HEK293 (cell line): ENCODE measurements around the gene IRX2.

ENCODE experiments used
- CTCF ChIA-PET: fragments of 350-600 bp; formaldehyde crosslinking; extraction: SDS; loops from one replicate; lab custom pipeline; 2021; ENCODE audit warnings: antibody characterized with exemption; lab: Yijun Ruan, JAX
- POLR2A ChIA-PET: fragments of 300-600 bp; formaldehyde crosslinking; extraction: SDS; loops from one replicate; lab custom pipeline; 2020; ENCODE audit warnings: antibody characterized with exemption, inconsistent platforms; lab: Yijun Ruan, JAX
- H3K27ac ChIP-seq: fragments of 200-500 bp; sonication (Bioruptor generic); 2 replicates; pipeline ENCODE4 v1.5.1; 2014; ENCODE audit warnings: low read depth, low read length, control low read depth, inconsistent platforms; ENCODE audit errors: extremely low read depth
- H3K36me3 ChIP-seq, 2 experiments: fragments of 200-500 bp in 1 of 2; sonication (Bioruptor generic) in 1 of 2; 1 replicate in 1 of 2; 2 replicates in 1 of 2; pipeline ENCODE4 v1.5.1; 2014 to 2017; ENCODE audit warnings: inconsistent platforms in 2 of 2, low read length in 2 of 2; ENCODE audit not compliant: control insufficient read depth in 2 of 2, insufficient read depth in 1 of 2
- H3K4me1 ChIP-seq: fragments of 200-500 bp; sonication (Bioruptor generic); 2 replicates; pipeline ENCODE4 v1.5.1; 2014; ENCODE audit warnings: mild to moderate bottlenecking, low read length, inconsistent platforms; ENCODE audit not compliant: control insufficient read depth, insufficient read depth
- H3K4me3 ChIP-seq: 2 replicates; pipeline ENCODE4 v1.5.1; 2011; ENCODE audit warnings: low read depth, mild to moderate bottlenecking, control low read depth, low read length, moderate library complexity
- H3K9me3 ChIP-seq: fragments of 200-500 bp; sonication (Bioruptor generic); 2 replicates; pipeline ENCODE4 v1.5.1; 2014; ENCODE audit warnings: low read depth, low read length, inconsistent platforms; ENCODE audit not compliant: control insufficient read depth, insufficient read depth
- ATF2 ChIP-seq: fragments of 450-650 bp; formaldehyde crosslinking; IDR thresholded peaks from 2 replicates; pipeline ENCODE4 v1.5.1; 2016; ENCODE audit warnings: missing biosample characterization, missing genetic modification characterization, low read depth
- KLF1 ChIP-seq: fragments of 450-650 bp; formaldehyde crosslinking; IDR thresholded peaks from 2 replicates; pipeline ENCODE4 v1.5.1; 2016; ENCODE audit warnings: missing biosample characterization, missing genetic modification characterization
- KLF9 ChIP-seq: fragments of 450-650 bp; formaldehyde crosslinking; IDR thresholded peaks from 2 replicates; pipeline ENCODE4 v1.5.1; 2016; ENCODE audit warnings: missing biosample characterization, missing genetic modification characterization, low read depth
- PRDM4 ChIP-seq: fragments of 450-650 bp; formaldehyde crosslinking; IDR thresholded peaks from 2 replicates; pipeline ENCODE4 v1.5.1; 2017; ENCODE audit warnings: missing biosample characterization, missing genetic modification characterization
- PRDM6 ChIP-seq: fragments of 450-650 bp; formaldehyde crosslinking; IDR thresholded peaks from 2 replicates; pipeline ENCODE4 v1.5.1; 2017; ENCODE audit warnings: missing biosample characterization, missing genetic modification characterization
- ZNF221 ChIP-seq: fragments of 450-650 bp; formaldehyde crosslinking; IDR thresholded peaks from 2 replicates; pipeline ENCODE4 v1.5.1; 2017; ENCODE audit warnings: missing biosample characterization, missing genetic modification characterization, borderline replicate concordance
- ZNF223 ChIP-seq: fragments of 450-650 bp; formaldehyde crosslinking; IDR thresholded peaks from 2 replicates; pipeline ENCODE4 v1.5.1; 2016; ENCODE audit warnings: missing biosample characterization, missing genetic modification characterization
- ZNF24 ChIP-seq: fragments of 450-650 bp; formaldehyde crosslinking; IDR thresholded peaks from 2 replicates; pipeline ENCODE4 v1.5.1; 2016; ENCODE audit warnings: missing biosample characterization, missing genetic modification characterization
- ZNF354C ChIP-seq: fragments of 450-650 bp; formaldehyde crosslinking; IDR thresholded peaks from 2 replicates; pipeline ENCODE4 v1.5.1; 2016; ENCODE audit warnings: missing biosample characterization, missing genetic modification characterization, low read depth, borderline replicate concordance
- ZNF366 ChIP-seq: fragments of 450-650 bp; formaldehyde crosslinking; conservative IDR thresholded peaks from 2 replicates; pipeline ENCODE4 v1.5.1; 2016; ENCODE audit warnings: missing biosample characterization, missing genetic modification characterization
- ZNF449 ChIP-seq: fragments of 450-650 bp; formaldehyde crosslinking; IDR thresholded peaks from 2 replicates; pipeline ENCODE4 v1.5.1; 2017; ENCODE audit warnings: missing biosample characterization, mild to moderate bottlenecking, missing genetic modification characterization, moderate library complexity
- ZNF48 ChIP-seq: fragments of 450-650 bp; formaldehyde crosslinking; IDR thresholded peaks from 2 replicates; pipeline ENCODE4 v1.5.1; 2016; ENCODE audit warnings: missing biosample characterization, missing genetic modification characterization
- ZNF549 ChIP-seq: fragments of 450-650 bp; IDR thresholded peaks from 2 replicates; pipeline ENCODE4 v1.5.1; 2018; ENCODE audit warnings: missing biosample characterization, missing genetic modification characterization, mild to moderate bottlenecking, inconsistent platforms, moderate library complexity
- ZNF558 ChIP-seq: fragments of 450-650 bp; formaldehyde crosslinking; IDR thresholded peaks from 2 replicates; pipeline ENCODE4 v1.5.1; 2016; ENCODE audit warnings: missing biosample characterization, missing genetic modification characterization
- ZNF580 ChIP-seq: fragments of 450-650 bp; formaldehyde crosslinking; IDR thresholded peaks from 2 replicates; pipeline ENCODE4 v1.5.1; 2016; ENCODE audit warnings: missing biosample characterization, missing genetic modification characterization
- ZNF585B ChIP-seq: fragments of 450-650 bp; formaldehyde crosslinking; IDR thresholded peaks from 2 replicates; pipeline ENCODE4 v1.5.1; 2016; ENCODE audit warnings: missing biosample characterization, missing genetic modification characterization
- ZNF654 ChIP-seq: fragments of 450-650 bp; formaldehyde crosslinking; IDR thresholded peaks from 2 replicates; pipeline ENCODE4 v1.5.1; 2016; ENCODE audit warnings: low read depth, missing biosample characterization, missing genetic modification characterization
- TF ChIP-seq, protein P1 (sequence below): fragments of 450-650 bp; formaldehyde crosslinking; IDR thresholded peaks from 2 replicates; pipeline ENCODE4 v1.5.1; 2017; ENCODE audit warnings: missing biosample characterization, missing genetic modification characterization
- TF ChIP-seq, protein P2 (sequence below): fragments of 450-650 bp; formaldehyde crosslinking; optimal IDR thresholded peaks from 2 replicates; pipeline ENCODE3; 2016; ENCODE audit warnings: missing biosample characterization, mild to moderate bottlenecking, missing genetic modification characterization
- TF ChIP-seq, protein P3 (sequence below): fragments of 450-650 bp; formaldehyde crosslinking; IDR thresholded peaks from 2 replicates; pipeline ENCODE4 v1.5.1; 2016; ENCODE audit warnings: missing biosample characterization, missing genetic modification characterization
- TF ChIP-seq, protein P4 (sequence below): fragments of 450-650 bp; formaldehyde crosslinking; IDR thresholded peaks from 2 replicates; pipeline ENCODE4 v1.5.1; 2016; ENCODE audit warnings: missing biosample characterization, missing genetic modification characterization
- TF ChIP-seq, protein P5 (sequence below): fragments of 450-650 bp; formaldehyde crosslinking; IDR thresholded peaks from 2 replicates; pipeline ENCODE4 v1.5.0; 2017; ENCODE audit warnings: missing biosample characterization, missing genetic modification characterization, borderline replicate concordance

IRX2 gene

GRCh38 chr5:2701592-2701991, 49.9 kb downstream of the IRX2 start (continued):
- TF ChIP-seq, protein P1, sequence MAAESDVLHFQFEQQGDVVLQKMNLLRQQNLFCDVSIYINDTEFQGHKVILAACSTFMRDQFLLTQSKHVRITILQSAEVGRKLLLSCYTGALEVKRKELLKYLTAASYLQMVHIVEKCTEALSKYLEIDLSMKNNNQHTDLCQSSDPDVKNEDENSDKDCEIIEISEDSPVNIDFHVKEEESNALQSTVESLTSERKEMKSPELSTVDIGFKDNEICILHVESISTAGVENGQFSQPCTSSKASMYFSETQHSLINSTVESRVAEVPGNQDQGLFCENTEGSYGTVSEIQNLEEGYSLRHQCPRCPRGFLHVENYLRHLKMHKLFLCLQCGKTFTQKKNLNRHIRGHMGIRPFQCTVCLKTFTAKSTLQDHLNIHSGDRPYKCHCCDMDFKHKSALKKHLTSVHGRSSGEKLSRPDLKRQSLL = no peak
- no peak for TF ChIP-seq ZNF221
- no peak for TF ChIP-seq ZNF24 (tag by site-specific recombination)
- no peak for TF ChIP-seq PRDM6 (tag by site-specific recombination)
- TF ChIP-seq ZNF654 = no peak
- TF ChIP-seq ZNF223 (tag by site-specific recombination) = no peak
- TF ChIP-seq ZNF549 = no peak
- TF ChIP-seq ZNF48 = no peak
- no peak for TF ChIP-seq KLF1
- TF ChIP-seq, protein P2, sequence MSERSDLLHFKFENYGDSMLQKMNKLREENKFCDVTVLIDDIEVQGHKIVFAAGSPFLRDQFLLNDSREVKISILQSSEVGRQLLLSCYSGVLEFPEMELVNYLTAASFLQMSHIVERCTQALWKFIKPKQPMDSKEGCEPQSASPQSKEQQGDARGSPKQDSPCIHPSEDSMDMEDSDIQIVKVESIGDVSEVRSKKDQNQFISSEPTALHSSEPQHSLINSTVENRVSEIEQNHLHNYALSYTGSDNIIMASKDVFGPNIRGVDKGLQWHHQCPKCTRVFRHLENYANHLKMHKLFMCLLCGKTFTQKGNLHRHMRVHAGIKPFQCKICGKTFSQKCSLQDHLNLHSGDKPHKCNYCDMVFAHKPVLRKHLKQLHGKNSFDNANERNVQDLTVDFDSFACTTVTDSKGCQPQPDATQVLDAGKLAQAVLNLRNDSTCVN = no peak
- TF ChIP-seq ZNF558 (tag by site-specific recombination) = no peak

DNA sequence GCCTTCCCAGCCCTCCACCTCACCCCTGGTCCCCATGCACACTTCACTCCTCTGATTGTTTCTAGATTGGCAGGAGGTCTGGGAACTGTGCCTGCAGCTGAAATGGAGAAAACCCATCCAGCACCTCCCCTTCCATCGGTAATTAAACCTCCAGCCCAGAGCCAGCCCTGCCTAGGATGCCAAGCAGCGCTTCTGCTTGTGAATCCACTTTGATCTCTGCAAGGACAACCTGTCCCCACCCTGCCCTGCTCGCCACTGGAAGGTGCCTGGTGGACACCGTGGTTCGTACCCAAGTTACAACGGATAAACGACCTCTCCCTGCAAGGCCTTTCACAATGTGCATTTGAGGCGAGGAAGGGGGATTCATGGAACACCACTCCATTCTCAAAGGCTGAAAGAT, 50.6 kb downstream of the IRX2 start:
- Histone ChIP-seq H3K4me3 (no peak overlapping the region), H3K4me1 (no peaks in the 10 kb centered on the region), H3K9me3 (no peaks in the 10 kb centered on the region), H3K36me3 (no peaks in the 10 kb centered on the region), H3K27ac (no peak overlapping the region)
- ChIA-PET POLR2A (no interaction called here), CTCF (no interaction called here)
- TF ChIP-seq ZNF366 (tag by site-specific recombination) (no peak), ZNF449 (no peak), ATF2 (no peak), ZNF585B (no peak), ZNF24 (tag by site-specific recombination) (no peak), KLF9 (tag by site-specific recombination) (no peak), ZNF354C (no peak), PRDM4 (tag by site-specific recombination) (no peak), ZNF580 (no peak)
- TF ChIP-seq, protein P3, sequence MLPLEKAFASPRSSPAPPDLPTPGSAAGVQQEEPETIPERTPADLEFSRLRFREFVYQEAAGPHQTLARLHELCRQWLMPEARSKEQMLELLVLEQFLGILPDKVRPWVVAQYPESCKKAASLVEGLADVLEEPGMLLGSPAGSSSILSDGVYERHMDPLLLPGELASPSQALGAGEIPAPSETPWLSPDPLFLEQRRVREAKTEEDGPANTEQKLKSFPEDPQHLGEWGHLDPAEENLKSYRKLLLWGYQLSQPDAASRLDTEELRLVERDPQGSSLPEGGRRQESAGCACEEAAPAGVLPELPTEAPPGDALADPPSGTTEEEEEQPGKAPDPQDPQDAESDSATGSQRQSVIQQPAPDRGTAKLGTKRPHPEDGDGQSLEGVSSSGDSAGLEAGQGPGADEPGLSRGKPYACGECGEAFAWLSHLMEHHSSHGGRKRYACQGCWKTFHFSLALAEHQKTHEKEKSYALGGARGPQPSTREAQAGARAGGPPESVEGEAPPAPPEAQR = no peak
- TF ChIP-seq, protein P4, sequence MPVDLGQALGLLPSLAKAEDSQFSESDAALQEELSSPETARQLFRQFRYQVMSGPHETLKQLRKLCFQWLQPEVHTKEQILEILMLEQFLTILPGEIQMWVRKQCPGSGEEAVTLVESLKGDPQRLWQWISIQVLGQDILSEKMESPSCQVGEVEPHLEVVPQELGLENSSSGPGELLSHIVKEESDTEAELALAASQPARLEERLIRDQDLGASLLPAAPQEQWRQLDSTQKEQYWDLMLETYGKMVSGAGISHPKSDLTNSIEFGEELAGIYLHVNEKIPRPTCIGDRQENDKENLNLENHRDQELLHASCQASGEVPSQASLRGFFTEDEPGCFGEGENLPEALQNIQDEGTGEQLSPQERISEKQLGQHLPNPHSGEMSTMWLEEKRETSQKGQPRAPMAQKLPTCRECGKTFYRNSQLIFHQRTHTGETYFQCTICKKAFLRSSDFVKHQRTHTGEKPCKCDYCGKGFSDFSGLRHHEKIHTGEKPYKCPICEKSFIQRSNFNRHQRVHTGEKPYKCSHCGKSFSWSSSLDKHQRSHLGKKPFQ = no peak
- TF ChIP-seq, protein P5, sequence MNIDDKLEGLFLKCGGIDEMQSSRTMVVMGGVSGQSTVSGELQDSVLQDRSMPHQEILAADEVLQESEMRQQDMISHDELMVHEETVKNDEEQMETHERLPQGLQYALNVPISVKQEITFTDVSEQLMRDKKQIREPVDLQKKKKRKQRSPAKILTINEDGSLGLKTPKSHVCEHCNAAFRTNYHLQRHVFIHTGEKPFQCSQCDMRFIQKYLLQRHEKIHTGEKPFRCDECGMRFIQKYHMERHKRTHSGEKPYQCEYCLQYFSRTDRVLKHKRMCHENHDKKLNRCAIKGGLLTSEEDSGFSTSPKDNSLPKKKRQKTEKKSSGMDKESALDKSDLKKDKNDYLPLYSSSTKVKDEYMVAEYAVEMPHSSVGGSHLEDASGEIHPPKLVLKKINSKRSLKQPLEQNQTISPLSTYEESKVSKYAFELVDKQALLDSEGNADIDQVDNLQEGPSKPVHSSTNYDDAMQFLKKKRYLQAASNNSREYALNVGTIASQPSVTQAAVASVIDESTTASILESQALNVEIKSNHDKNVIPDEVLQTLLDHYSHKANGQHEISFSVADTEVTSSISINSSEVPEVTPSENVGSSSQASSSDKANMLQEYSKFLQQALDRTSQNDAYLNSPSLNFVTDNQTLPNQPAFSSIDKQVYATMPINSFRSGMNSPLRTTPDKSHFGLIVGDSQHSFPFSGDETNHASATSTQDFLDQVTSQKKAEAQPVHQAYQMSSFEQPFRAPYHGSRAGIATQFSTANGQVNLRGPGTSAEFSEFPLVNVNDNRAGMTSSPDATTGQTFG = no peak
